ENCODE results near the gene PDLIM1.

DNA sequence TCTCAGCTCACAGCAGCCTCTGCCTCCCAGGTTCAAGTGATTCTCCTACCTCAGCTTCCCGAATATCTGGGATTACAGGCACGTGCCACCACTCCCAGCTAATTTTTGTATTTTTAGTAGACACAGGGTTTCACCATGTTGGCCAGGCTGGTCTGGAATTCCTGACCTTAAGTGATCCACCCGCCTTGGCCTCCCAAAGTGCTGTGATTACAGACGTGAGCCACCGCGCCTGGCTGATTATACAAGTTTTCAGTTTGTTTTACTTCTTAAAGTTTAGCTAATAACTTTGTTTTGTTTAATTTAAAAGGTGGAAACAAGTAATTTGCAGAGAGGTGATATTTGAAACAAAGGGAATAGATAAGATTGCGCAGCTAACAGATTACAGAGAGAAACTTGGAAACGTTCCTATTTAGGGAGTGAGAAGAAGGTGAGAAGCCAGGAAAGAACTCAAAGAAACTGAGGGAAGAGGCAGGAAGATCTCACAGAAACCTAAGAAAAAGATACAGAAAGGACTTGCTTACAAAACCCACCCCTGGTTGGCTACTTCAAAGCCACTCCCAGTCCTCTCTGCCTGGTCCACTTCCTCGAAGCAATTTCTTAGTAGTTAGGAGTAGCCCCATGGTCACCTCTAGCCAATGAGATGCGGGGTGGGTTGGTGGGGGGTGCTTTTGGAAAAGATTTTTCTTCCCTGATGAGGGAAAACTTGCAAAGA, 15.0 kb upstream of the PDLIM1 start:
- TF ChIP-seq, protein P1, sequence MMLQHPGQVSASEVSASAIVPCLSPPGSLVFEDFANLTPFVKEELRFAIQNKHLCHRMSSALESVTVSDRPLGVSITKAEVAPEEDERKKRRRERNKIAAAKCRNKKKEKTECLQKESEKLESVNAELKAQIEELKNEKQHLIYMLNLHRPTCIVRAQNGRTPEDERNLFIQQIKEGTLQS (IDR thresholded peaks at IDR 0.05; ENCODE audit: insufficient read depth, low read depth, low read length), result no peak
- TF ChIP-seq POLR2A (IDR thresholded peaks at IDR 0.05; ENCODE audit: control extremely low read depth in 1 of 2, low read depth in 2 of 2, low read length in 2 of 2) (no peak), FOSL1 (IDR thresholded peaks at IDR 0.05; ENCODE audit: insufficient read depth, low read depth, low read length) (no peak)

Data from H1 (cell line).